Transverse colon (tissue), 4 donors: ENCODE results near the gene C1QTNF1.
"Not testable (repeated sequence)": the region's sequence is repeated elsewhere in the genome, so short reads cannot be mapped to it uniquely, and the experiment has no call there.

Experiments
- EP300 ChIP-seq: sonication (generic); formaldehyde crosslinking; IDR thresholded peaks from one replicate; pipeline ENCODE4 v1.6.1; 2017; ENCODE audit warnings: antibody characterized with exemption, low read depth
- POLR2A ChIP-seq: fragments of 450-650 bp; IDR thresholded peaks from one replicate; pipeline ENCODE4 v1.6.1; 2016; ENCODE audit warnings: antibody characterized with exemption, mild to moderate bottlenecking, moderate library complexity
- POLR2AphosphoS5 ChIP-seq, 3 donors: sonication (generic); formaldehyde crosslinking; IDR thresholded peaks; one replicate each; pipeline ENCODE4 v1.6.1; 2016; ENCODE audit warnings: antibody characterized with exemption in 3 of 3
- TF ChIP-seq, protein P1 (sequence below), 5 experiments: fragments of 200-600 bp in 3 of 5; fragments of 450-650 bp in 2 of 5; sonication (generic) in 3 of 5; IDR thresholded peaks; 1 replicate in 2 of 5; 2 replicates in 3 of 5; pipeline ENCODE4 v1.5.1; 2016 to 2017; ENCODE audit warnings: antibody characterized with exemption in 5 of 5, inconsistent platforms in 3 of 5, mild to moderate bottlenecking in 2 of 5, moderate library complexity in 1 of 5

DNA sequence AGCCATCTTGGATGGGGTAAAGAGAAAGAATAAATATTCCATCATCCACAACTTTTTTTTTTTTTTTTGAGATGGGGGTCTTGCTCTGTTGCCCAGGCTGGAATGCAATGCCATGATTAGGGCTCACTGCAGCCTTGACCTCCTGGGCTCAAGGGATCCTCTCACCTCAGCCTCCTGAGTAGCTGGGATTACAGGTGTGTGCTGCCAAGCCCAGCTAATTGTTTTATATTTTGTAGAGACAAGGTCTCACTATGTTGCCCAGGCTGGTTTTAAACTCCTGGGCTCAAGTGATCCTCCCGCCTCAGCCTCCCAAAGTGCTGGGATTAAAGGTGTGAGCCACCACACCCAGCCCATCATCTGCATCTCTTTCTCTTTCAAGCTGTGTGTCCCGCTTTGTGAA lies 2.0 kb upstream of the C1QTNF1 start:
- TF ChIP-seq, protein P1, sequence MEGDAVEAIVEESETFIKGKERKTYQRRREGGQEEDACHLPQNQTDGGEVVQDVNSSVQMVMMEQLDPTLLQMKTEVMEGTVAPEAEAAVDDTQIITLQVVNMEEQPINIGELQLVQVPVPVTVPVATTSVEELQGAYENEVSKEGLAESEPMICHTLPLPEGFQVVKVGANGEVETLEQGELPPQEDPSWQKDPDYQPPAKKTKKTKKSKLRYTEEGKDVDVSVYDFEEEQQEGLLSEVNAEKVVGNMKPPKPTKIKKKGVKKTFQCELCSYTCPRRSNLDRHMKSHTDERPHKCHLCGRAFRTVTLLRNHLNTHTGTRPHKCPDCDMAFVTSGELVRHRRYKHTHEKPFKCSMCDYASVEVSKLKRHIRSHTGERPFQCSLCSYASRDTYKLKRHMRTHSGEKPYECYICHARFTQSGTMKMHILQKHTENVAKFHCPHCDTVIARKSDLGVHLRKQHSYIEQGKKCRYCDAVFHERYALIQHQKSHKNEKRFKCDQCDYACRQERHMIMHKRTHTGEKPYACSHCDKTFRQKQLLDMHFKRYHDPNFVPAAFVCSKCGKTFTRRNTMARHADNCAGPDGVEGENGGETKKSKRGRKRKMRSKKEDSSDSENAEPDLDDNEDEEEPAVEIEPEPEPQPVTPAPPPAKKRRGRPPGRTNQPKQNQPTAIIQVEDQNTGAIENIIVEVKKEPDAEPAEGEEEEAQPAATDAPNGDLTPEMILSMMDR (IDR thresholded peaks at IDR 0.05): not testable (repeated sequence)
- TF ChIP-seq POLR2A; POLR2AphosphoS5 (IDR thresholded peaks at IDR 0.05); EP300: not testable (repeated sequence)
